GM21529 (cell line): ENCODE results near the gene FAM204A.

ENCODE experiments used
- ATAC-seq: cut with Tn5 transposase; IDR thresholded peaks from one replicate; pipeline ENCODE4 v1.9.1; 2021; ENCODE audit not compliant: unreplicated experiment

Gene FAM204A

GRCh38 chr10:118341791-118342637, at the start of gene FAM204A:
TSS of gene FAM204A (minus strand) at chr10:118342324. CDS start at chr10:118336415, 5,909 bp downstream.
- ATAC-seq, result peak; percentile 100

- ATAC-seq, result no peak
Measured at GRCh38 chr10:118383699-118384098, 41.6 kb upstream of the FAM204A start.

GRCh38 chr10:118383063-118383689, 41.1 kb upstream of the FAM204A start:
- no peak for ATAC-seq

- ATAC-seq, result no peak
Measured at GRCh38 chr10:118374404-118374803, 32.3 kb upstream of the FAM204A start.

DNA sequence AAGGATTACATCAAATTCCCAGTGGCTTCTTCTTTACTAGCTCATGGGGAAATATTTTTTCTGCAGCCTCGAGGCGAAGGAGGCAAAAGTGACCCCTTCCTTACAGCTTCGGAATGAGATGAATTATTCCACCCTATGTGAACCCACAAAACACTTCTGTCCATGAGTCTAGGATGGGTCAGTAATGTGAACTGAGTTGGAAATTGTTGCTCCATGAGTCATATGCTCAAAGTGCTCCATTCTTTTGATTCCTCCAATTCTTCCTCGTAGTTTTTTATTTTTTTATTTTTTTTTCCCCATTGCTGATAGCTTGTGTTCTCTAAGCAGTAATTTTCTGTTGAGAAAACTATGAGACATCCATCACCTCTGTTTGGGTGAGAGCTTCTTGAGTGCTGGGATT, 31.7 kb upstream of the FAM204A start:
- no peak for ATAC-seq

DNA sequence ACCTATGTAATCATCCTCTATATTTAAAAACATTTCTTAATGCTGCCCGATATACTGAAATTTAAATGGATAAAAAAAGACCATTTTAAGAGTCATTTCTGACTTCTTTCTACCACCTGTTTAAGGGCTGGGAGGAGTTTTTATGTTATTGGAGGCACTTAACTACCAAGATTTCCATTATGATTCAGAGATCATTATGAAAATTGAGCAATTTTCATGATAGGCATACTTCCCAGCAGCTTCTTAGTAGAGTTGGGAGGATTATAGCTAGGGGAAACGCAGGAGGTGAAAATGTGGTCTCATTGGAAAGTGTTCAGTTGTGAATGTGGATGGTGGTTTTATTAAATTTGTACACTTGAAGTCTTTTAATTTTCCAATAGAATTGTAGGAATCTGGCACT, 28.4 kb upstream of the FAM204A start:
- no peak for ATAC-seq

- ATAC-seq, result no peak
Measured at GRCh38 chr10:118369641-118370205, 27.6 kb upstream of the FAM204A start.

GRCh38 chr10:118365702-118366101, 23.6 kb upstream of the FAM204A start:
- ATAC-seq, result no peak

DNA sequence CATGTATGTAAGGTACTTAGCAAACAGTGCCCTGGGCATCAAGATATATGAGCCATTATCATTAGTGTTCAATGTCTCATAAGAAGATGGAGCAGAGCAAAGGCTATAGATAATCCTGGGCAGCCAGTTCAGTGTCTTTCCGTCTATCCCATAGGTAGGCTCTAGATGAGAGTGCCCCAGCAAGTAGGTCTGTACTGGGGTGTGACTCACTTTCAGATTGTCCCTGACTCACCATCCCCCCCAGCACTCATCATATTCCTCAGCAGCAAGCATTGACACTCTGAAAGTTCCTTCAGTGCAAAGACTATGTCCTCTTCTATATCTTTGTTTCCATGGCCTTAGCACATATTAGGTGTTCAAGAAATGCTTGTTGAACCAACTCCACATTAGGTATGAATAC, 20.0 kb upstream of the FAM204A start:
- no peak for ATAC-seq

GRCh38 chr10:118358327-118358726, 16.2 kb upstream of the FAM204A start:
- no peak for ATAC-seq

GRCh38 chr10:118357841-118358240, 15.7 kb upstream of the FAM204A start:
- ATAC-seq, result no peak

GRCh38 chr10:118356628-118357027, 14.5 kb upstream of the FAM204A start:
- ATAC-seq, result no peak

- ATAC-seq, result no peak
Measured at GRCh38 chr10:118355234-118355633, 13.1 kb upstream of the FAM204A start.

- ATAC-seq, result no peak
Measured at GRCh38 chr10:118349235-118349634, 7.1 kb upstream of the FAM204A start.

DNA sequence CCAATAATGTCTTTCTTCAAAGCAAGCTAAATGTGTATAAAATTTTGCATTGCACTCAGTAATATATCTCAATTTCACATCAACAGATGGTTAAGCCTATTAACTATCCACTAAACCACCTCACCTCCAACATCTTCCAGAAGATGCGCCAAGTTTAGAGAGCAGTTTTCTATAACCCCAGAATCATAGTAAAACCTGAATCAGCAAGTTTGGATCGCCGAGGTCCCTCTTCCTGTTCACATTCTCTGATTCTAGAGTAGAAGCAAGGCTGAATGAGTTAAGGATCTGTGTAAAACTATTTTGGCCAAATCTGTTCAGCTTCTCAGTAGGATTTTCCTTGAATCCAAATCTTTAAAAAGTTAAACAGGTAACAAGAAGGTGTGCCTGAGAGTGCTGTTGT, 1.4 kb upstream of the FAM204A start:
- no peak for ATAC-seq

DNA sequence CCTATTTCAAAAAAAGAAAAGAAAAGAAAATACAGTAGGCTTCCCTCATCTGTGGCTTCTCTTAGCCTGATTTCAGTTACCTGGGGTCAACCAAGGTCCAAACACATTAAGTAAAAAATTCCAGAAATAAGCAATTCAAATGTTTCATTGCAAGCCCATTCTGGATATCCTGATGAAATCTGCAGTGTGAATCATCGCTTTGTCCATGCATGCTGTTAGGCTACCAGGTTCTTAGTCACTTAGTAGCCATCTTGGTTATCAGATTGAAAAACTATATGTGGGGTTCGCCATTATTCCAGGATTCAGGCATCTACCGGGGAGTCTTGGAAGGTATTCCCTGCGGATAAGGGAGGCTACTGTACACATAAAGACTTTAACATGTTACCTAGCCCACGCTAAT, 991 bp upstream of the FAM204A start:
- no peak for ATAC-seq

GRCh38 chr10:118342638-118343020, 505 bp upstream of the FAM204A start:
- peak; percentile 0 for ATAC-seq

DNA sequence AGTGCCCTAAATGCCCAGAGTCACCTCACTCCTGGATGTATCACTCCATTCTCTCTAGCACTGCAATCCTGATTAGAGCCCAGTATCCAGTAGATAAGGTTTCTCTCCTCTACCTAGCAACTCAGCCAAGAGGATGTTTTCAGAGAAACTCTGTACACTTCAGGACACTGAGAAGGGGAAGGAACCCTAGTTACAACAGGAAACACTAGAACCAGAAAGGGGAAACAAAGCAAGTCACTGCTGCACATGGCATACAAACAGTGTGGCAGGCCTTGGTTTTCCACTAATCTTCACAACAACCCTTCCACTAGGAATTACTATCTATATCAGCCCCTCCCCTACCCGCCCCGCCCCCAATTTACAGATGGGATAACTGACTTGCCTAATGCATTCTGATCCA, 1.6 kb downstream of the FAM204A start:
- no peak for ATAC-seq

DNA sequence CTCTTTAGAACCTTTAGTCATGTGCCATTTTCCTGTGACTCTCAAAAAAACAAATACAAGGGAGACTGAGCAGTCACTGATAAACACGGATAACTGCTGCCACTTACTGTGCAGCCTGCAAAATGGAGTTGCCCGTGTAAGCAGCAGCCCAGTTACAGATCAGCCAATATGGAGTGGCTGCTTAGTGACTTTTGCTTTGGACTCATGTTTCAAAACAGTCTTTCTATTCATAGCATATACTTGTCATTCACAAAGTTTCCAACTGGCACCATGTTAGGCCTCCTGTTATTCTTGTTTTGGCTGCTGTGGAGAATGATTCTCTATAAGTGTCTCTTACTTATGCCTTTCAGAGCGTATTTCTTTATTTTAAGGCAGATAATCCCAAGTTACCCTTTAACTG, 3.0 kb downstream of the FAM204A start:
- no peak for ATAC-seq

DNA sequence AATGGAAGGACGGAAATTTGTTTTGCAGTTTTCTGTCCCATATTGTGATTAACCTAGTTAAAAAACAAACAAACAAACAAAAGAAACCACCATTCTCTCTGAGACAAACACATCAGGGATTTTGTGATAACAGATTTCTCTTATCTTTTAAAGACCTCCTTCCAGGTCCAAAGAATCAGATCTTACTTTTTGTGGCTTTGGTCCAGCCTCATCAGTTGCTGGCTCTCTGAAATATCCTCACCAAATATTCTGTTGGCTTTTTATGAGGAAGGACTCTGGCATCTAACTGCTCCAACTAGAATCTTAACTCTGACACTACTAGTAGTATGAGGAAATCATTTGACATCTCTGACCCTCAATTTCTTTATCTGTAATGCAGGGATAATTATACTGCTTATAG, 4.8 kb downstream of the FAM204A start:
- ATAC-seq, result no peak

DNA sequence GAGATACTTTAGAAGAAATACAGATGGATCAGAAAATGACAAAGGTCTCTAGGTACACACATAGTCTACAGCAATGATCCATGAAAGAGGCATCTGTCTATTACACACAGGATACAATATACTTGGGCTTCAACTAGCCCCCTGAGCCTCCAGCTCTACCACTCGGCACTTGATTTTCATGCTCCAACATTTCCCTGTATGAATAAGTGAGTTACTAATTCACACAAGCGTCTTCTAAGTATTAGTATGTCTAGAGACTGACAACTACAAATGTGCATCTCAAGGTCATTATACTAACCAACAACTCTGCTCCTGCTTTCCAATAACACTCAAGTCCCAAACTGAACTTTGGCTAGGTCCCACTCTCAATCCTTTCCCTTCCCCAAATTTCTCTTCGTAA, 8.3 kb downstream of the FAM204A start:
- ATAC-seq, result no peak
